ENCODE results near the gene NTNG2. TPM values are rescaled to one million over a fixed set of nuclear protein-coding genes. Genes with fewer than 3 reads are reported as not detected.

Gene NTNG2
- total RNA-seq, 1 donor from 2014 or later, result 2.5 TPM

DNA sequence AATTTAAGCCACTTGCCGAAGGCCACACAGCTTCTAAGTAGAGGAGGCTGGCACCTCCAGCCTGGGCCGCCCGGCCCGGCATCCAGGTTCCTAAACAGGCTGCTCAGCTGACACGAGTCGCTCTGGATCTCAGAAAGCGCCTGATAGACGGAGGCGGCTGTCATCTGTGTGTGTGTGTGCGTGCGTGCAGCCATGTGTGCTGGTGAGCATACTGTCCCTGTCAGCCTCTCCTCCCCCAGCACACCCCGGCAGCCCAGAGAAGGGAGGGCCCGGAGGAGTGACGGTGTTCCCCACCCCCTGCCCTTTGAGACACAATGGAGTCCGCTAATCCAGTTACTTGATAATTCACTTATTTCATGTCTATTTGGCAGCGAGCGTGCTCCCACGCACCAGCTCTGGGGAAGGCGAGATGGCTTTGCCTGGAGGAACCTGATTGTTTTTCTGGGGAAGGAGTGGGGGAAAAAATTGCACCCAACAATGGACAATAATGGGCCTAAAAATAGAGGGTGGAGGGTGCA is 20.0 kb downstream of the NTNG2 start:
- Mint-ChIP-seq H3K27ac (ENCODE audit: unreplicated experiment) (no peak overlapping the region), H3K4me1 (ENCODE audit: low read depth, unreplicated experiment) (peaks cover 8% of the 10 kb centered on the region), H3K4me3 (ENCODE audit: unreplicated experiment) (no peak overlapping the region), H3K9me3 (ENCODE audit: unreplicated experiment) (peaks cover under 1% of the 10 kb centered on the region), H3K36me3 (ENCODE audit: low read depth, unreplicated experiment) (no peaks in the 10 kb centered on the region), H3K27me3 (ENCODE audit: low read depth, unreplicated experiment) (peaks cover 51% of the 10 kb centered on the region)
- Histone ChIP-seq H3K4me1 (ENCODE audit: insufficient read depth, low read length) (peaks cover 5% of the 10 kb centered on the region), H3K9me3 (ENCODE audit: insufficient read depth, low read depth, low read length) (no peaks in the 10 kb centered on the region), H3K36me3 (ENCODE audit: insufficient read depth, low read length) (no peaks in the 10 kb centered on the region), H4K20me1 (ENCODE audit: insufficient read depth, low read length) (peaks cover 10% of the 10 kb centered on the region), H3K79me2 (ENCODE audit: insufficient read depth, low read length) (no peaks in the 10 kb centered on the region), H2AFZ (ENCODE audit: low read depth, low read length) (no peak overlapping the region), H3K4me3 (ENCODE audit: insufficient read depth, low read depth, low read length) (no peak overlapping the region), H3K27me3 (ENCODE audit: insufficient read depth, low read length) (peaks cover 35% of the 10 kb centered on the region), H3K27ac (ENCODE audit: low read depth, low read length) (no peak overlapping the region), H3K4me2 (ENCODE audit: low read length) (peak overlapping the region; percentile 30), H3K9ac (ENCODE audit: low read length) (no peak overlapping the region)
- DNase-seq (ENCODE audit: low read depth) (no peak), FAIRE-seq (no peak)
- TF ChIP-seq, protein P1, sequence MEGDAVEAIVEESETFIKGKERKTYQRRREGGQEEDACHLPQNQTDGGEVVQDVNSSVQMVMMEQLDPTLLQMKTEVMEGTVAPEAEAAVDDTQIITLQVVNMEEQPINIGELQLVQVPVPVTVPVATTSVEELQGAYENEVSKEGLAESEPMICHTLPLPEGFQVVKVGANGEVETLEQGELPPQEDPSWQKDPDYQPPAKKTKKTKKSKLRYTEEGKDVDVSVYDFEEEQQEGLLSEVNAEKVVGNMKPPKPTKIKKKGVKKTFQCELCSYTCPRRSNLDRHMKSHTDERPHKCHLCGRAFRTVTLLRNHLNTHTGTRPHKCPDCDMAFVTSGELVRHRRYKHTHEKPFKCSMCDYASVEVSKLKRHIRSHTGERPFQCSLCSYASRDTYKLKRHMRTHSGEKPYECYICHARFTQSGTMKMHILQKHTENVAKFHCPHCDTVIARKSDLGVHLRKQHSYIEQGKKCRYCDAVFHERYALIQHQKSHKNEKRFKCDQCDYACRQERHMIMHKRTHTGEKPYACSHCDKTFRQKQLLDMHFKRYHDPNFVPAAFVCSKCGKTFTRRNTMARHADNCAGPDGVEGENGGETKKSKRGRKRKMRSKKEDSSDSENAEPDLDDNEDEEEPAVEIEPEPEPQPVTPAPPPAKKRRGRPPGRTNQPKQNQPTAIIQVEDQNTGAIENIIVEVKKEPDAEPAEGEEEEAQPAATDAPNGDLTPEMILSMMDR (IDR thresholded peaks at IDR 0.05; ENCODE audit: insufficient read depth, low read depth, low read length), result no peak
- no peak for TF ChIP-seq EZH2 (IDR thresholded peaks at IDR 0.05; ENCODE audit: insufficient read depth, low read length)

DNA sequence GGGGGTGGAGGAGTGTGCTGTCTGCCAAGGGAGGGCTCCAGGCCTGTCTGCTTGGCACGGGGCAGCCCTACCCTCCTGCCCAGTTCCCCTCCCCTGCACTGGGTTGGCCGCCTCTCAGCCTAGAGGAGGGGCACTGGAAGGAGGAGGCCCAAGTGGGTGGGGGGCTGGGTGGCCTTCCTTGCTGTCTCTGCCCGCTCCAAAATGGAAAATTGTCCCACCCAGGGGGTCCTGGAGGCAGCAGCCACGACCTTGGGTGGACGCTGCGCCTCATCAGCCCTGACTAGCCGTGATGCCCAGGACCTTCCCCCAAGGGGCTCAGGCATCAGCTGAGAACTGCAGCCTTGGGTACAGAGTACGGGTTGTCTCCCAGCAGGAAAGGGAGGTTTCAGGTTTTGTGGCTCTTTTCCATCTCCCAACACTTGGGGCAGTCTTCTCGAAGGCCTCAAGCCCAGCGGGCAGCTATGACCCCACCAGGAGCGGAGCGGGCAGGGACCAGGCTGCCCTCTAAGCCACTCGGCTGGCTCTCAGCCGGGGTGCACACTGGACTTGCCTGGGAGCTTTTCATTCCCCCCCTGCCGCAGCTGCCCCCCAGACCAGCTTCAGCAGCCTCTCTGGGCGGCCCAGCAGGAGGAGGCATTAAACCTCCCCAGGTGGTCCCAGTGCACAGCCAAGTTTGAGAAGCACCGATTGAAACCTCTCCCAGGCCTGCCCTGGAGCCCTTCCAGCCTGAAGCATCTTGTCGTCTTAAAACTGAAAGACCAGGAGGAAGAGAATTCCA is 20.6 kb downstream of the NTNG2 start:
- no peaks in the 10 kb centered on the region for H3K79me2 ChIP-seq (ENCODE audit: insufficient read depth, low read length)
- H3K4me1 ChIP-seq (ENCODE audit: insufficient read depth, low read length), result peaks cover 5% of the 10 kb centered on the region
- Mint-ChIP-seq H3K4me1 (ENCODE audit: low read depth, unreplicated experiment) (peaks cover 10% of the 10 kb centered on the region), H3K36me3 (ENCODE audit: low read depth, unreplicated experiment) (no peaks in the 10 kb centered on the region), H3K27me3 (ENCODE audit: low read depth, unreplicated experiment) (peaks cover 51% of the 10 kb centered on the region), H3K27ac (ENCODE audit: unreplicated experiment) (no peak overlapping the region), H3K4me3 (ENCODE audit: unreplicated experiment) (no peak overlapping the region), H3K9me3 (ENCODE audit: unreplicated experiment) (no peaks in the 10 kb centered on the region)
- TF ChIP-seq, protein P1 (IDR thresholded peaks at IDR 0.05; ENCODE audit: insufficient read depth, low read depth, low read length), result peak; percentile 27
- peak; percentile 24 for TF ChIP-seq EZH2 (IDR thresholded peaks at IDR 0.05; ENCODE audit: insufficient read depth, low read length)
- H3K4me2 ChIP-seq (ENCODE audit: low read length), result peak overlapping the region; percentile 30
- no peak overlapping the region for H3K9ac ChIP-seq (ENCODE audit: low read length)
- H3K4me3 ChIP-seq (ENCODE audit: insufficient read depth, low read depth, low read length), result no peak overlapping the region
- peaks cover 10% of the 10 kb centered on the region for H4K20me1 ChIP-seq (ENCODE audit: insufficient read depth, low read length)
- DNase-seq (ENCODE audit: low read depth) (no peak), FAIRE-seq (no peak)
- no peaks in the 10 kb centered on the region for H3K9me3 ChIP-seq (ENCODE audit: insufficient read depth, low read depth, low read length)
- H3K36me3 ChIP-seq (ENCODE audit: insufficient read depth, low read length), result no peaks in the 10 kb centered on the region
- peaks cover 36% of the 10 kb centered on the region for H3K27me3 ChIP-seq (ENCODE audit: insufficient read depth, low read length)
- no peak overlapping the region for H2AFZ ChIP-seq (ENCODE audit: low read depth, low read length)
- no peak overlapping the region for H3K27ac ChIP-seq (ENCODE audit: low read depth, low read length)

DNA sequence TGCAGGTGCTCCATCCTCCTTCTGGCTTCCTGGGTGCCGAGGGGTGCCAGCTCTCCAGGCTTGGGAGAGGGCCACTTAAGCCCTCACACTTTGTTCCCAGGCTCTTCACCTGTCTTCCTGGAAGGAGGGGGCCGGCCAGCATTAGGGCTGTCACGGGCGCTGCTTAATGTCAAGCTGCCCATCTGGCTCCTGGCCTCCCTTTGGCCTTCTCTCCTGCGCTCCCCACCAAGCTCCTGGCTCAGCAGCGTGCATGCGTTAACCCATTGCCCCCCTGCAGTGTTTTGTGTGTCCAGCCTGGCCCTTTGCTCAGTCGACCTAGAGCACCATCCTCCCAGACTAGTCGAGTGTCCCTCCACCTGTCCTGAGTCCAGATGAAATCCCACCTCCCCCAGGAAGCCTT is 21.3 kb downstream of the NTNG2 start:
- Mint-ChIP-seq H3K27ac (ENCODE audit: unreplicated experiment) (no peak overlapping the region), H3K4me3 (ENCODE audit: unreplicated experiment) (no peak overlapping the region), H3K36me3 (ENCODE audit: low read depth, unreplicated experiment) (no peaks in the 10 kb centered on the region), H3K4me1 (ENCODE audit: low read depth, unreplicated experiment) (peaks cover 10% of the 10 kb centered on the region), H3K9me3 (ENCODE audit: unreplicated experiment) (no peaks in the 10 kb centered on the region), H3K27me3 (ENCODE audit: low read depth, unreplicated experiment) (peaks cover 51% of the 10 kb centered on the region)
- peaks cover 5% of the 10 kb centered on the region for H3K4me1 ChIP-seq (ENCODE audit: insufficient read depth, low read length)
- H3K27ac ChIP-seq (ENCODE audit: low read depth, low read length), result no peak overlapping the region
- H3K9ac ChIP-seq (ENCODE audit: low read length), result no peak overlapping the region
- H3K79me2 ChIP-seq (ENCODE audit: insufficient read depth, low read length), result no peaks in the 10 kb centered on the region
- no peak for FAIRE-seq
- no peak overlapping the region for H2AFZ ChIP-seq (ENCODE audit: low read depth, low read length)
- no peak overlapping the region for H3K4me2 ChIP-seq (ENCODE audit: low read length)
- no peak for DNase-seq (ENCODE audit: low read depth)
- H4K20me1 ChIP-seq (ENCODE audit: insufficient read depth, low read length), result peaks cover 10% of the 10 kb centered on the region
- H3K36me3 ChIP-seq (ENCODE audit: insufficient read depth, low read length), result no peaks in the 10 kb centered on the region
- peaks cover 39% of the 10 kb centered on the region for H3K27me3 ChIP-seq (ENCODE audit: insufficient read depth, low read length)
- TF ChIP-seq, protein P1 (IDR thresholded peaks at IDR 0.05; ENCODE audit: insufficient read depth, low read depth, low read length), result no peak
- no peak for TF ChIP-seq EZH2 (IDR thresholded peaks at IDR 0.05; ENCODE audit: insufficient read depth, low read length)
- no peak overlapping the region for H3K4me3 ChIP-seq (ENCODE audit: insufficient read depth, low read depth, low read length)
- H3K9me3 ChIP-seq (ENCODE audit: insufficient read depth, low read depth, low read length), result no peaks in the 10 kb centered on the region
